GM12878 (cell line): ENCODE results near the gene EDC4. TPM values are rescaled to one million over a fixed set of nuclear protein-coding genes. Genes with fewer than 3 reads are reported as not detected.

ENCODE experiments used
- ATAC-seq: fragments of 200-7000 bp; cut with Tn5 transposase; 3 replicates; pipeline ENCODE4 v1.9.1; 2020; ENCODE audit warnings: mild to moderate bottlenecking, moderate library complexity
- BruUV-seq: library from RNA; stranded (reverse); fragments of 400-500 nt; replicated peaks from 2 replicates; lab custom pipeline; 2021; lab: Mats Ljungman, UMichigan
- CTCF ChIA-PET: fragments of 300-600 bp; sonication (Branson Sonifier 250); formaldehyde crosslinking; extraction: SDS; loops from one replicate; lab custom pipeline; 2021; ENCODE audit warnings: inconsistent platforms; lab: Yijun Ruan, JAX
- POLR2A ChIA-PET: fragments of 350-600 bp; formaldehyde crosslinking; extraction: SDS; loops from one replicate; lab custom pipeline; 2021; ENCODE audit warnings: inconsistent platforms; lab: Charles Lee
- RAD21 ChIA-PET: fragments of 300-600 bp; sonication (Branson Sonifier 250); formaldehyde crosslinking; loops from one replicate; lab custom pipeline; 2023; ENCODE audit warnings: antibody characterized with exemption; ENCODE audit not compliant: unreplicated experiment; lab: Charles Lee
- SMC1A ChIA-PET: fragments of 300-600 bp; sonication (Branson Sonifier 250); formaldehyde crosslinking; loops from one replicate; lab custom pipeline; 2023; ENCODE audit not compliant: unreplicated experiment, uncharacterized antibody; lab: Charles Lee
- DNase-seq: peaks from one replicate; pipeline ENCODE4 v3.0.0-alpha.2; 2011; ENCODE audit warnings: low read depth, low spot score
- FAIRE-seq: peaks from 3 replicates; lab custom pipeline; 2011; peaks lifted over from hg19 to GRCh38; lab: Jason Lieb, UNC
- H2AFZ ChIP-seq: 2 replicates; pipeline ENCODE4 v1.6.0; 2011; ENCODE audit warnings: low read depth, low read length, control low read depth; ENCODE audit not compliant: control insufficient read depth
- H3K27ac ChIP-seq: 2 replicates; pipeline ENCODE4 v1.5.1; 2011; ENCODE audit warnings: control low read depth; ENCODE audit not compliant: control insufficient read depth, insufficient read depth
- H3K27me3 ChIP-seq, 2 experiments: replicated peaks in 1 of 2; 2 replicates each; pipeline versions ENCODE4 v1.6.0 to v1.6.1; 2011; ENCODE audit warnings: low read length in 1 of 2; ENCODE audit not compliant: control insufficient read depth in 2 of 2, insufficient read depth in 2 of 2
- H3K36me3 ChIP-seq, 2 experiments: 2 replicates each; pipeline ENCODE4 v1.5.1; 2011; ENCODE audit warnings: low read length in 1 of 2; ENCODE audit not compliant: control insufficient read depth in 2 of 2, insufficient read depth in 2 of 2
- H3K4me1 ChIP-seq: 2 replicates; pipeline ENCODE4 v1.6.1; 2011; ENCODE audit warnings: mild to moderate bottlenecking, low read length, moderate library complexity, mixed read lengths; ENCODE audit not compliant: control insufficient read depth, insufficient read depth
- H3K4me2 ChIP-seq: 2 replicates; pipeline ENCODE4 v1.6.0; 2011; ENCODE audit warnings: control low read depth; ENCODE audit not compliant: control insufficient read depth, insufficient read depth
- H3K4me3 ChIP-seq: fragments of 200-600 bp; sonication (generic); 2 replicates; pipeline ENCODE4 v1.5.1; 2016
- H3K79me2 ChIP-seq: 2 replicates; pipeline ENCODE4 v1.6.0; 2011; ENCODE audit warnings: low read length; ENCODE audit not compliant: control insufficient read depth, insufficient read depth
- H3K9ac ChIP-seq: 2 replicates; pipeline ENCODE4 v1.8.0; 2011; ENCODE audit warnings: low read length, control low read depth, mixed read lengths; ENCODE audit not compliant: control insufficient read depth, insufficient read depth
- H3K9me3 ChIP-seq: replicated peaks from 3 replicates; pipeline ENCODE4 v1.5.1; 2011; ENCODE audit warnings: mild to moderate bottlenecking, low read length; ENCODE audit not compliant: control insufficient read depth, insufficient read depth
- H4K20me1 ChIP-seq: 2 replicates; pipeline ENCODE4 v1.6.0; 2011; ENCODE audit not compliant: control insufficient read depth, insufficient read depth
- BHLHE40 ChIP-seq, 2 experiments: fragments of 450-650 bp in 1 of 2; IDR thresholded peaks; 2 replicates each; pipeline ENCODE4 v1.6.1; 2011 to 2017; ENCODE audit warnings: low read depth in 2 of 2, borderline replicate concordance in 1 of 2, improper control_type of control experiment in 1 of 2, low read length in 1 of 2, mild to moderate bottlenecking in 1 of 2
- CEBPB ChIP-seq, 2 experiments: fragments of 150-350 bp in 1 of 2; IDR thresholded peaks; 2 replicates each; pipeline ENCODE4 v1.6.1; 2012 to 2014; ENCODE audit warnings: low read depth in 2 of 2, low read length in 2 of 2, borderline replicate concordance in 1 of 2, inconsistent platforms in 1 of 2
- EGR1 ChIP-seq, 2 experiments: IDR thresholded peaks; 1 replicate in 1 of 2; 2 replicates in 1 of 2; pipeline ENCODE4 v1.6.1; 2011 to 2012; ENCODE audit warnings: low read depth in 2 of 2, low read length in 2 of 2, borderline replicate concordance in 1 of 2, mild to moderate bottlenecking in 1 of 2, moderate library complexity in 1 of 2
- ELK1 ChIP-seq: IDR thresholded peaks from 2 replicates; pipeline ENCODE4 v1.6.1; 2012; ENCODE audit warnings: low read depth, low read length, improper control_type of control experiment
- FOXK2 ChIP-seq: fragments of 450-650 bp; IDR thresholded peaks from 2 replicates; pipeline ENCODE4 v1.6.1; 2017; ENCODE audit warnings: mild to moderate bottlenecking, moderate library complexity
- HDAC2 ChIP-seq: fragments of 200-600 bp; sonication (generic); IDR thresholded peaks from 2 replicates; pipeline ENCODE4 v1.6.1; 2017
- MEF2A ChIP-seq: IDR thresholded peaks from 2 replicates; pipeline ENCODE4 v1.6.1; 2011; ENCODE audit warnings: low read depth, mild to moderate bottlenecking, low read length, moderate library complexity; ENCODE audit not compliant: insufficient read depth
- NBN ChIP-seq: fragments of 450-650 bp; IDR thresholded peaks from 2 replicates; pipeline ENCODE4 v1.6.1; 2016
- RAD51 ChIP-seq: fragments of 450-650 bp; IDR thresholded peaks from 2 replicates; pipeline ENCODE4 v1.6.1; 2016; ENCODE audit warnings: moderate library complexity, mild to moderate bottlenecking, inconsistent platforms
- SIX5 ChIP-seq: IDR thresholded peaks from 2 replicates; pipeline ENCODE4 v1.6.1; 2011; ENCODE audit warnings: mild to moderate bottlenecking, low read depth, low read length, moderate library complexity; ENCODE audit not compliant: severe bottlenecking
- SMARCA5 ChIP-seq: fragments of 450-650 bp; IDR thresholded peaks from 2 replicates; pipeline ENCODE4 v1.6.1; 2017; ENCODE audit warnings: mild to moderate bottlenecking
- TCF3 ChIP-seq: IDR thresholded peaks from 2 replicates; pipeline ENCODE4 v1.6.1; 2012; ENCODE audit warnings: low read depth, mild to moderate bottlenecking, low read length, borderline replicate concordance; ENCODE audit not compliant: insufficient read depth
- USF1 ChIP-seq: IDR thresholded peaks from 2 replicates; pipeline ENCODE4 v1.6.1; 2011; ENCODE audit warnings: borderline replicate concordance, low read depth, mild to moderate bottlenecking, moderate library complexity, mixed read lengths, low read length; ENCODE audit not compliant: insufficient read depth; ENCODE audit errors: extremely low read length
- ZNF24 ChIP-seq: fragments of 450-650 bp; IDR thresholded peaks from 2 replicates; pipeline ENCODE4 v1.6.1; 2017; ENCODE audit warnings: antibody characterized with exemption, mild to moderate bottlenecking
- ZNF622 ChIP-seq: fragments of 450-650 bp; IDR thresholded peaks from 2 replicates; pipeline ENCODE4 v1.6.1; 2017; ENCODE audit warnings: mild to moderate bottlenecking, inconsistent platforms
- WGBS: methylation state at CpG from one replicate; pipeline ENCODE4 v1.1.6; 2016; ENCODE audit warnings: low lambda C conversion rate; ENCODE audit not compliant: insufficient replicate concordance, insufficient coverage; ENCODE audit errors: missing lambda C conversion rate; 5-methylcytosine and 5-hydroxymethylcytosine counted together
- in situ Hi-C: fragments of 300-500 bp; cut with MboI; formaldehyde crosslinking; loops from 9 replicates; pipeline ENCODE4 v1.14.3; 2018; ENCODE audit warnings: mixed read lengths
- intact Hi-C: fragments of 100-400 bp; cut with micrococcal nuclease; formaldehyde crosslinking; loops from one replicate; pipeline ENCODE4 v1.14.2; 2022; ENCODE audit not compliant: unreplicated experiment
- polyA plus RNA-seq, 11 experiments: library from polyadenylated mRNA; depleted of rRNA in 4 of 11; unstranded in 6 of 11; stranded (reverse) in 5 of 11; fragments of >200 nt; fragmentation: Nextera tagmentation in 4 of 11; fragmentation: Illumina TruSeq in 1 of 11; extraction: Ambion mirVana in 4 of 11; extraction: Trizol in 1 of 11; gene quantifications; 1 replicate in 1 of 11; 2 replicates in 10 of 11; pipeline versions ENCODE4 v1.2.1 to v1.2.3, GENCODE V29; 2011 to 2016; ENCODE audit warnings: inconsistent platforms in 2 of 11, missing spikeins in 2 of 11, low read depth in 1 of 11
- total RNA-seq, 4 experiments: library from RNA; depleted of rRNA in 3 of 4; stranded (reverse); fragments of >200 nt in 3 of 4; fragmentation: Illumina TruSeq in 1 of 4; extraction: Trizol in 1 of 4; gene quantifications; 2 replicates each; pipeline versions ENCODE4 v1.2.1 to v1.2.3, GENCODE V29; 2013 to 2021
- TF ChIP-seq, protein P1 (sequence below): fragments of 450-650 bp; IDR thresholded peaks from 2 replicates; pipeline ENCODE4 v1.6.1; 2014; ENCODE audit warnings: mild to moderate bottlenecking

EDC4 gene
- total and polyA plus RNA-seq, 10 of the 15 experiments (the other 5 are each of a cell fraction or from before 2014, with no cell fraction given), result 1.2 to 86.0 (median 53.4) TPM

DNA sequence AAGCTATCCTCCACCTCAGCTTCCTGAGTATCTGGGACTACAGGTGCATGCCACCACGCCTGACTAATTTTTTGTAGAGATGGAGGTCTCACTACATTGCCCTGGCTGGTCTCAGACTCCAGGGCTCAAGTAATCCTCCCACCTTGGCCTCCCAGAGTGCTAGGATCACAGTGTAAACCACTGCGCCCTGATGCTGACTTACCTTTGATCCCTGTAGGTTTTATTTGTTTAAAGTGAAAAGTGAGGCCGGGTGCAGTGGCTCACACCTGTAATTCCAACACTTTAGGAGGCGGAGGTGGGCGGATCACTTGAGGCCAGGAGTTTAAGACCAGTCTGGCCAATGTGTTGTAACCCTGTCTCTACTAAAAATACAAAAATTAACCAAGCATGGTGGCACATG is 28.9 kb downstream of the EDC4 start (continued):
- TF ChIP-seq ZNF622 (no peak), SIX5 (no peak)
- TF ChIP-seq, all 136 proteins: peak for 0

DNA sequence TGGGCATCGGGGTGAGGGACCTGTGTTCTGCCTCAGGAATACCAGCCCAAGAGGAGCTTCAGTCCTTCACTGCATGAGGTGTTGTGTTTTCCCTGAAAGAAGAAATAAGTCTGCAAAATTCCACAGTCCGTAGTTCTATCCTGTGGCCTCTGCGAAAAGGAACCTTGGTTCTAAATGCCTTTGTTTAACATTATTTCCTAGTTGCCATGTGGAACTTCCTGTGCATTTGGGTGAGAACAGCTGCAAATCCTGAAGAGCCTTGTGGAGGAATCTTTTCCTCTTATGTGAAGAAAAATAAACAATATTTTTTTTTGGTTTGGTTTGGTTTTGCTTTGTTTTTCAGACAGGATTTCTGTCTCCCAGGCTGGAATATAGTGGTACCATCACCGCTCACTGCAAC is 30.0 kb downstream of the EDC4 start:
- Histone ChIP-seq H3K9me3 (no peaks in the 10 kb centered on the region), H2AFZ (no peak overlapping the region), H3K27me3 (no peaks in the 10 kb centered on the region), H3K4me3 (no peak overlapping the region), H3K4me2 (no peak overlapping the region), H3K9ac (no peak overlapping the region), H4K20me1 (no peaks in the 10 kb centered on the region; the same call in 1 of the 2 replicates), H3K27ac (no peak overlapping the region), H3K79me2 (no peaks in the 10 kb centered on the region; the same call in 1 of the 2 replicates), H3K4me1 (no peaks in the 10 kb centered on the region), H3K36me3 (no peaks in the 10 kb centered on the region; a peak in 2 of 4 replicates)
- no peak for ATAC-seq
- ChIA-PET SMC1A (no interaction called here), POLR2A (no interaction called here), CTCF (interaction anchor here (1.0 to 1.2 kb wide), 2 partner anchors 136 to 230 kb away, joined by 3 to 4 read pairs; no protein-coding TSS in a partner anchor), RAD21 (interaction anchor here (0.8 kb wide), 1 partner anchor 818 kb away, joined by 3 read pairs; no protein-coding TSS in a partner anchor)
- FAIRE-seq, result no peak
- WGBS, result 100% methylated on average over 4 of the region's 4 CpGs
- in situ Hi-C loops (no loop called here), intact Hi-C loops (no loop called here)
- TF ChIP-seq MEF2A (no peak), FOXK2 (no peak), ELK1 (no peak), SMARCA5 (no peak), TCF3 (no peak), CEBPB (IDR thresholded peaks at IDR 0.05; ENCODE audit: borderline replicate concordance in 1 of 2, low read depth in 2 of 2, low read length in 2 of 2) (no peak), ZNF24 (no peak), NBN (no peak), RAD51 (no peak), BHLHE40 (IDR thresholded peaks at IDR 0.05; ENCODE audit: borderline replicate concordance in 1 of 2, low read depth in 2 of 2, low read length in 1 of 2) (no peak), EGR1 (IDR thresholded peaks at IDR 0.05; ENCODE audit: borderline replicate concordance in 1 of 2, low read depth in 2 of 2, low read length in 2 of 2) (no peak), HDAC2 (no peak), USF1 (no peak)
- TF ChIP-seq, protein P1, sequence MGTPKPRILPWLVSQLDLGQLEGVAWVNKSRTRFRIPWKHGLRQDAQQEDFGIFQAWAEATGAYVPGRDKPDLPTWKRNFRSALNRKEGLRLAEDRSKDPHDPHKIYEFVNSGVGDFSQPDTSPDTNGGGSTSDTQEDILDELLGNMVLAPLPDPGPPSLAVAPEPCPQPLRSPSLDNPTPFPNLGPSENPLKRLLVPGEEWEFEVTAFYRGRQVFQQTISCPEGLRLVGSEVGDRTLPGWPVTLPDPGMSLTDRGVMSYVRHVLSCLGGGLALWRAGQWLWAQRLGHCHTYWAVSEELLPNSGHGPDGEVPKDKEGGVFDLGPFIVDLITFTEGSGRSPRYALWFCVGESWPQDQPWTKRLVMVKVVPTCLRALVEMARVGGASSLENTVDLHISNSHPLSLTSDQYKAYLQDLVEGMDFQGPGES, result no peak
- no peak for DNase-seq
- BruUV-seq, result no TSS peak
